CD8-positive, alpha-beta memory T cell (primary cell): Measurements from ENCODE around the gene C6orf132. TPM values are rescaled to one million over a fixed set of nuclear protein-coding genes. Genes with fewer than 3 reads are reported as not detected.

ENCODE experiments used
- CTCF ChIA-PET: fragments of 350-600 bp; sonication (Branson Sonifier 250); formaldehyde crosslinking; loops from one replicate; lab custom pipeline; 2021; ENCODE audit warnings: antibody characterized with exemption; lab: Charles Lee
- POLR2A ChIA-PET: fragments of 350-600 bp; sonication (Branson Sonifier 250); formaldehyde crosslinking; loops from one replicate; lab custom pipeline; 2021; ENCODE audit warnings: antibody characterized with exemption; lab: Charles Lee
- DNase-seq, 5 donors: peaks; one replicate each; pipeline versions ENCODE4 v3.0.0 to v3.0.0-alpha.2; 2020 to 2022; ENCODE audit warnings: mixed read lengths in 1 of 5
- H3K27ac ChIP-seq: one replicate; pipeline ENCODE4 v1.7.0; 2013; ENCODE audit warnings: low read depth, mild to moderate bottlenecking, low read length, moderate library complexity
- H3K27me3 ChIP-seq: 2 replicates; pipeline ENCODE4 v1.7.0; 2013; ENCODE audit warnings: low read length, mild to moderate bottlenecking; ENCODE audit not compliant: insufficient read depth, poor library complexity, severe bottlenecking
- H3K36me3 ChIP-seq: 2 replicates; pipeline ENCODE4 v1.7.0; 2013; ENCODE audit warnings: mild to moderate bottlenecking, low read length, moderate library complexity; ENCODE audit not compliant: insufficient read depth
- H3K4me1 ChIP-seq: 2 replicates; pipeline ENCODE4 v1.7.0; 2013; ENCODE audit warnings: mild to moderate bottlenecking, low read length, moderate library complexity; ENCODE audit not compliant: insufficient read depth
- H3K4me3 ChIP-seq: 2 replicates; pipeline ENCODE4 v1.7.0; 2013; ENCODE audit warnings: mild to moderate bottlenecking, low read length
- H3K9me3 ChIP-seq: 2 replicates; pipeline ENCODE4 v1.7.0; 2013; ENCODE audit warnings: mild to moderate bottlenecking, low read length
- H3K27ac Mint-ChIP-seq, 8 donors: one replicate each; pipeline ENCODE4 v1.8.0; 2020 to 2021; ENCODE audit warnings: mixed read lengths in 8 of 8, mild to moderate bottlenecking in 6 of 8, inconsistent platforms in 3 of 8, moderate library complexity in 3 of 8
- H3K27me3 Mint-ChIP-seq, 2 donors: one replicate each; pipeline ENCODE4 v1.8.0; 2020 to 2021; ENCODE audit warnings: mixed read lengths in 2 of 2, mild to moderate bottlenecking in 1 of 2, moderate library complexity in 1 of 2
- H3K36me3 Mint-ChIP-seq, 3 donors: one replicate each; pipeline ENCODE4 v1.8.0; 2020 to 2021; ENCODE audit warnings: mixed read lengths in 3 of 3, inconsistent platforms in 1 of 3, mild to moderate bottlenecking in 1 of 3
- H3K4me1 Mint-ChIP-seq, 3 donors: one replicate each; pipeline ENCODE4 v1.8.0; 2020 to 2021; ENCODE audit warnings: mixed read lengths in 3 of 3, inconsistent platforms in 1 of 3, mild to moderate bottlenecking in 1 of 3
- H3K4me3 Mint-ChIP-seq, 7 donors: one replicate each; pipeline ENCODE4 v1.8.0; 2020 to 2021; ENCODE audit warnings: mixed read lengths in 7 of 7, mild to moderate bottlenecking in 6 of 7, moderate library complexity in 4 of 7, inconsistent platforms in 2 of 7
- H3K9me3 Mint-ChIP-seq, 5 donors: one replicate each; pipeline ENCODE4 v1.8.0; 2020 to 2022; ENCODE audit warnings: mixed read lengths in 5 of 5, mild to moderate bottlenecking in 3 of 5, moderate library complexity in 2 of 5, inconsistent platforms in 1 of 5
- polyA plus RNA-seq: library from polyadenylated mRNA; unstranded; fragments of 300-500 nt; fragmentation: Illumina TruSeq; gene quantifications from one replicate; pipeline ENCODE4 v1.2.3, GENCODE V29; 2021
- total RNA-seq, 2 experiments: library from RNA; stranded (reverse); gene quantifications; one replicate each; pipeline ENCODE4 v1.2.3, GENCODE V29; 2021

The C6orf132 gene
- total and polyA plus RNA-seq, 3 experiments from 2014 or later = 0.15 to 0.16 TPM; not detected in 1

DNA sequence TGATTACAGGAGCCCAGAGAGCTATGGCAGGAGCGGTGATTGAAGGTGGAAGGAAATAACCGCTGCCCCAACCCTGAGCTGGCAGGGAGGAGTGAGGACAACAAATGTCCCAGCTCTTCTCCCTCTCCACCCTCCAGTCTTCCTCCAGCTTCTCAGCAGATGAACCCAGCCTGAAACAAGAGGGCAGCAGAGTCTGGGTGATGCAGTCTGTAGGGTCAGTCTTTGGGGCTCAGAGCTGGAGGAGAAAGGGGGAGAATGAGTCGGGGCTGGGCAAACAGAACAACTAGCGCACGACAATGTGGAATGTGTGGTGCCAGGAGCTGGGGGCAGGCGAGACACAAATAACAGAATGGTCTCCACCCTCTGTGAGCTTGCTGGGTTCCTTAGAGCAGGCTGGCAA is 26.2 kb upstream of the C6orf132 start:
- CTCF ChIA-PET = interaction anchor here (0.9 to 1.8 kb wide), 3 partner anchors 13 to 64 kb away, joined by 3 to 7 read pairs (median 5); a partner anchor contains a TSS
- Mint-ChIP-seq H3K4me3 (no peak overlapping the region), H3K9me3 (no peaks in the 10 kb centered on the region), H3K27ac (no peak overlapping the region), H3K36me3 (no peaks in the 10 kb centered on the region), H3K27me3 (peaks cover 14 to 20% of the 10 kb centered on the region in 2 donors), H3K4me1 (peaks cover 0 to 3% (median 1%) of the 10 kb centered on the region in 3 donors)
- peaks cover 5% of the 10 kb centered on the region for H3K4me1 ChIP-seq
- H3K27ac ChIP-seq = no peak overlapping the region
- no peaks in the 10 kb centered on the region for H3K9me3 ChIP-seq
- no peak for DNase-seq
- H3K36me3 ChIP-seq = no peaks in the 10 kb centered on the region
- no peak overlapping the region for H3K4me3 ChIP-seq
- POLR2A ChIA-PET = no interaction called here
- H3K27me3 ChIP-seq = no peaks in the 10 kb centered on the region

- Mint-ChIP-seq H3K9me3 (no peaks in the 10 kb centered on the region), H3K36me3 (no peaks in the 10 kb centered on the region), H3K27ac (peak overlapping the region in 2 of 8 donors; percentile 6 to 56), H3K4me1 (peaks cover 0 to 3% (median 1%) of the 10 kb centered on the region in 3 donors), H3K27me3 (peaks cover 17 to 20% of the 10 kb centered on the region in 2 donors), H3K4me3 (no peak overlapping the region)
- H3K27me3 ChIP-seq = no peaks in the 10 kb centered on the region
- H3K27ac ChIP-seq = no peak overlapping the region
- H3K4me3 ChIP-seq = no peak overlapping the region
- peaks cover 5% of the 10 kb centered on the region for H3K4me1 ChIP-seq
- no peaks in the 10 kb centered on the region for H3K36me3 ChIP-seq
- no peaks in the 10 kb centered on the region for H3K9me3 ChIP-seq
- CTCF ChIA-PET = interaction anchor here (1.0 to 1.6 kb wide), 3 partner anchors 11 to 382 kb away, joined by 3 read pairs; no protein-coding TSS in a partner anchor
- POLR2A ChIA-PET = interaction anchor here (0.6 kb wide), 1 partner anchor 150 kb away, joined by 7 read pairs; no protein-coding TSS in a partner anchor
- DNase-seq = peak; percentile 57 to 80 (median 71)
Measured at GRCh38 chr6:42166444-42167141, 24.2 kb upstream of the C6orf132 start.

DNA sequence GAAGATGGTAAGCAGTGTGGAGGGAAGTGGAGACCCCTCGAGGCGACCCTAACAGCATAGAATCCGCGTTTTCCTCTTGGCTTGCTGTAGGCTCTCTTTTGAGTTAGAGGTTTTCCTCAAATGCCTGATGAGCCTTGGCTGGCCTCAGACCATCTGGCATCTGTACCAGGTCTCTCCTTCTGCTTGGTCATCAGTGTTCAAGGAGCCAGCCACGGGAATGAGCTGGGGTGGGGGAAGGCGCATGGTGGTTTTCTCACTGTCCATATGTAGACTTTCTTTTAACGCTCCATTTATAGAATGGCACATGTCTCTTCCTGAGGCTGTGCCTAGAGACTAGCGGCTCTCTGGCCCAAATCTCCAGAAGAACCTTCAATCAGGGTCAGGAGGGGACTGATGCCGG is 22.6 kb upstream of the C6orf132 start:
- Histone ChIP-seq H3K27me3 (no peaks in the 10 kb centered on the region), H3K9me3 (no peaks in the 10 kb centered on the region), H3K36me3 (no peaks in the 10 kb centered on the region), H3K4me3 (no peak overlapping the region), H3K27ac (no peak overlapping the region), H3K4me1 (peaks cover 5% of the 10 kb centered on the region)
- Mint-ChIP-seq H3K27me3 (peaks cover 20 to 26% of the 10 kb centered on the region in 2 donors), H3K9me3 (no peaks in the 10 kb centered on the region), H3K4me3 (no peak overlapping the region), H3K27ac (no peak overlapping the region), H3K4me1 (peaks cover 0 to 3% (median 1%) of the 10 kb centered on the region in 3 donors), H3K36me3 (no peaks in the 10 kb centered on the region)
- no peak for DNase-seq
- ChIA-PET CTCF (interaction anchor here (0.9 to 3.8 kb wide), 6 partner anchors 14 to 383 kb away, joined by 3 to 13 read pairs (median 4); no protein-coding TSS in a partner anchor), POLR2A (no interaction called here)

GRCh38 chr6:42163981-42164380 is 21.6 kb upstream of the C6orf132 start:
- no peak overlapping the region for H3K27ac Mint-ChIP-seq
- Histone ChIP-seq H3K27me3 (no peaks in the 10 kb centered on the region), H3K36me3 (no peaks in the 10 kb centered on the region), H3K4me3 (no peak overlapping the region), H3K27ac (no peak overlapping the region), H3K4me1 (peaks cover 5% of the 10 kb centered on the region), H3K9me3 (no peaks in the 10 kb centered on the region)
- ChIA-PET CTCF (interaction anchor here (0.8 to 3.8 kb wide), 5 partner anchors 8 to 384 kb away, joined by 3 to 13 read pairs (median 4); partner anchors contain the start of gene TOMM6), POLR2A (interaction anchor here (0.7 kb wide), 1 partner anchor 357 kb away, joined by 3 read pairs; no protein-coding TSS in a partner anchor)
- H3K4me1 Mint-ChIP-seq = peaks cover 0 to 3% (median 1%) of the 10 kb centered on the region in 3 donors
- no peaks in the 10 kb centered on the region for H3K9me3 Mint-ChIP-seq
- peaks cover 20 to 23% of the 10 kb centered on the region in 2 donors for H3K27me3 Mint-ChIP-seq
- H3K4me3 Mint-ChIP-seq = no peak overlapping the region
- DNase-seq = no peak
- H3K36me3 Mint-ChIP-seq = no peaks in the 10 kb centered on the region

DNA sequence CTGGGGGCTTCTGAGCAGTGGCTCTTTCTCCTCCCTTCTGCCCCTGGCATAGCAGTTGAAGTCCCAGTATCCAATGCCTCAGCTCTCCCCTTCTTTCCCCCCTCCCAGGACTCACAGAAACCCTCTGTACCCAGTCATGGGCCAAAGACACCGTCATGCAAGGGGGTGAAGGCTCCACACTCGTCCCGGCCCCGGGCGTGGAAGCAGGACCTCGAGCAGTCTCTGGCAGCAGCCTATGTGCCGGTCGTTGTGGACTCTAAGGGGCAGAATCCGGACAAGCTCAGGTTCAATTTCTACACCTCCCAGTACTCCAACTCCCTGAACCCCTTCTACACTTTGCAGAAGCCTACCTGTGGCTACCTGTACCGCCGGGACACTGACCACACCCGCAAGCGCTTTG is 20.4 kb upstream of the C6orf132 start:
- H3K36me3 ChIP-seq = no peaks in the 10 kb centered on the region
- H3K36me3 Mint-ChIP-seq = no peaks in the 10 kb centered on the region
- H3K9me3 ChIP-seq = no peaks in the 10 kb centered on the region
- ChIA-PET CTCF (interaction anchor here (3.8 kb wide), 1 partner anchor 59 kb away, joined by 13 read pairs; no protein-coding TSS in a partner anchor), POLR2A (no interaction called here)
- H3K27ac ChIP-seq = no peak overlapping the region
- H3K4me1 Mint-ChIP-seq = peaks cover 0 to 3% (median 1%) of the 10 kb centered on the region in 3 donors
- no peaks in the 10 kb centered on the region for H3K27me3 ChIP-seq
- H3K9me3 Mint-ChIP-seq = no peaks in the 10 kb centered on the region
- H3K4me3 ChIP-seq = no peak overlapping the region
- no peak overlapping the region for H3K27ac Mint-ChIP-seq
- H3K27me3 Mint-ChIP-seq = peaks cover 13 to 23% of the 10 kb centered on the region in 2 donors
- DNase-seq = no peak
- peaks cover 5% of the 10 kb centered on the region for H3K4me1 ChIP-seq
- H3K4me3 Mint-ChIP-seq = no peak overlapping the region

GRCh38 chr6:42162384-42162783 is 20.0 kb upstream of the C6orf132 start:
- Mint-ChIP-seq H3K4me1 (peaks cover 0 to 3% (median 1%) of the 10 kb centered on the region in 3 donors), H3K36me3 (no peaks in the 10 kb centered on the region), H3K4me3 (no peak overlapping the region), H3K9me3 (no peaks in the 10 kb centered on the region), H3K27me3 (peaks cover 11 to 23% of the 10 kb centered on the region in 2 donors), H3K27ac (no peak overlapping the region)
- DNase-seq = no peak
- CTCF ChIA-PET = interaction anchor here (1.0 to 3.8 kb wide), 3 partner anchors 27 to 58 kb away, joined by 3 to 13 read pairs (median 9); no protein-coding TSS in a partner anchor
- Histone ChIP-seq H3K4me3 (no peak overlapping the region), H3K27ac (no peak overlapping the region), H3K27me3 (no peaks in the 10 kb centered on the region), H3K4me1 (peaks cover 5% of the 10 kb centered on the region), H3K36me3 (no peaks in the 10 kb centered on the region), H3K9me3 (no peaks in the 10 kb centered on the region)
- POLR2A ChIA-PET = no interaction called here

GRCh38 chr6:42159431-42160024 is 17.1 kb upstream of the C6orf132 start:
- no peak overlapping the region for H3K4me3 Mint-ChIP-seq
- CTCF ChIA-PET = no interaction called here
- H3K36me3 ChIP-seq = no peaks in the 10 kb centered on the region
- no peak for DNase-seq
- H3K9me3 Mint-ChIP-seq = no peaks in the 10 kb centered on the region
- no peaks in the 10 kb centered on the region for H3K4me1 ChIP-seq
- no peak overlapping the region for H3K4me3 ChIP-seq
- H3K27me3 Mint-ChIP-seq = peaks cover 3 to 13% of the 10 kb centered on the region in 2 donors
- no peaks in the 10 kb centered on the region for H3K27me3 ChIP-seq
- H3K36me3 Mint-ChIP-seq = no peaks in the 10 kb centered on the region
- POLR2A ChIA-PET = no interaction called here
- no peak overlapping the region for H3K27ac ChIP-seq
- no peaks in the 10 kb centered on the region for H3K9me3 ChIP-seq
- no peak overlapping the region for H3K27ac Mint-ChIP-seq
- H3K4me1 Mint-ChIP-seq = no peaks in the 10 kb centered on the region

- no peaks in the 10 kb centered on the region for H3K4me1 Mint-ChIP-seq
- H3K27me3 Mint-ChIP-seq = peaks cover 2 to 13% of the 10 kb centered on the region in 2 donors
- Histone ChIP-seq H3K36me3 (no peaks in the 10 kb centered on the region), H3K27ac (no peak overlapping the region), H3K27me3 (no peaks in the 10 kb centered on the region), H3K4me1 (no peaks in the 10 kb centered on the region), H3K9me3 (no peaks in the 10 kb centered on the region), H3K4me3 (no peak overlapping the region)
- no peak overlapping the region for H3K27ac Mint-ChIP-seq
- ChIA-PET CTCF (no interaction called here), POLR2A (no interaction called here)
- no peak for DNase-seq
- H3K9me3 Mint-ChIP-seq = no peaks in the 10 kb centered on the region
- no peaks in the 10 kb centered on the region for H3K36me3 Mint-ChIP-seq
- H3K4me3 Mint-ChIP-seq = no peak overlapping the region
Measured at GRCh38 chr6:42158631-42159030, 16.2 kb upstream of the C6orf132 start.
